OCI-LY1 (cell line): ENCODE data around the gene NSG1.

Source experiments
- H2AFZ ChIP-seq: fragments of 200-600 bp; sonication (generic), shearing (Covaris generic); 2 replicates; pipeline ENCODE4 v1.6.0; 2014; ENCODE audit warnings: antibody characterized with exemption, mild to moderate bottlenecking, low read length
- H3F3A ChIP-seq: fragments of 200-600 bp; sonication (generic), shearing (Covaris generic); 2 replicates; pipeline ENCODE4 v1.6.0; 2014; ENCODE audit warnings: mild to moderate bottlenecking, antibody characterized with exemption, low read length, moderate library complexity; ENCODE audit not compliant: insufficient read depth
- H3K27ac ChIP-seq: fragments of 200-600 bp; sonication (generic); 2 replicates; pipeline ENCODE4 v1.5.1; 2014; ENCODE audit warnings: low read length, mixed run types, mild to moderate bottlenecking, low read depth; ENCODE audit not compliant: poor library complexity, severe bottlenecking
- H3K27me3 ChIP-seq: fragments of 200-600 bp; sonication (generic); 2 replicates; pipeline ENCODE4 v1.6.0; 2014; ENCODE audit warnings: antibody characterized with exemption, mild to moderate bottlenecking, low read length, moderate library complexity; ENCODE audit not compliant: insufficient read depth
- H3K36me3 ChIP-seq: fragments of 200-600 bp; sonication (generic); 2 replicates; pipeline ENCODE4 v1.6.1; 2014; ENCODE audit warnings: mild to moderate bottlenecking, antibody characterized with exemption, low read length, moderate library complexity, mixed read lengths; ENCODE audit not compliant: insufficient read depth
- H3K4me1 ChIP-seq: fragments of 200-600 bp; sonication (generic); 2 replicates; pipeline ENCODE4 v1.5.1; 2014; ENCODE audit warnings: mild to moderate bottlenecking, low read length, moderate library complexity; ENCODE audit not compliant: insufficient read depth, severe bottlenecking
- H3K4me2 ChIP-seq: fragments of 200-600 bp; sonication (generic), shearing (Covaris generic); 2 replicates; pipeline ENCODE4 v1.6.1; 2014; ENCODE audit warnings: low read length
- H3K4me3 ChIP-seq: fragments of 200-600 bp; sonication (generic); 2 replicates; pipeline ENCODE4 v1.5.1; 2014; ENCODE audit warnings: low read length, low read depth, mild to moderate bottlenecking, mixed read lengths; ENCODE audit not compliant: poor library complexity, severe bottlenecking
- H3K79me2 ChIP-seq: fragments of 200-600 bp; shearing (Covaris generic); 2 replicates; pipeline ENCODE4 v1.6.1; 2016; ENCODE audit warnings: mixed run types, low read length, mixed read lengths; ENCODE audit not compliant: insufficient read depth
- H3K9ac ChIP-seq: fragments of 200-600 bp; sonication (generic), shearing (Covaris generic); 2 replicates; pipeline ENCODE4 v1.6.1; 2014; ENCODE audit warnings: mild to moderate bottlenecking, low read length, mixed read lengths
- H3K9me2 ChIP-seq: fragments of 200-600 bp; sonication (generic), shearing (Covaris generic); 2 replicates; pipeline ENCODE4 v1.6.1; 2014; ENCODE audit warnings: low read depth, mild to moderate bottlenecking, low read length, mixed read lengths
- H3K9me3 ChIP-seq: fragments of 200-600 bp; shearing (Covaris generic); 2 replicates; pipeline ENCODE4 v1.6.1; 2014; ENCODE audit warnings: low read length, mixed read lengths
- H4K20me1 ChIP-seq: fragments of 200-600 bp; sonication (generic), shearing (Covaris generic); 2 replicates; pipeline ENCODE4 v1.6.0; 2016; ENCODE audit warnings: mild to moderate bottlenecking, low read length; ENCODE audit not compliant: insufficient read depth
- EZH2 ChIP-seq: fragments of 200-600 bp; sonication (generic), shearing (Covaris generic); IDR thresholded peaks from 2 replicates; pipeline ENCODE4 v1.8.0; 2017; ENCODE audit warnings: borderline replicate concordance, mixed run types, mild to moderate bottlenecking, antibody characterized with exemption, low read length, moderate library complexity, mixed read lengths
- TF ChIP-seq, protein P1 (sequence below): fragments of 200-600 bp; sonication (generic), shearing (Covaris generic); IDR thresholded peaks from 2 replicates; pipeline ENCODE4 v1.5.1; 2017; ENCODE audit warnings: mild to moderate bottlenecking, antibody characterized with exemption, low read length, moderate library complexity, mixed read lengths

The NSG1 gene

DNA sequence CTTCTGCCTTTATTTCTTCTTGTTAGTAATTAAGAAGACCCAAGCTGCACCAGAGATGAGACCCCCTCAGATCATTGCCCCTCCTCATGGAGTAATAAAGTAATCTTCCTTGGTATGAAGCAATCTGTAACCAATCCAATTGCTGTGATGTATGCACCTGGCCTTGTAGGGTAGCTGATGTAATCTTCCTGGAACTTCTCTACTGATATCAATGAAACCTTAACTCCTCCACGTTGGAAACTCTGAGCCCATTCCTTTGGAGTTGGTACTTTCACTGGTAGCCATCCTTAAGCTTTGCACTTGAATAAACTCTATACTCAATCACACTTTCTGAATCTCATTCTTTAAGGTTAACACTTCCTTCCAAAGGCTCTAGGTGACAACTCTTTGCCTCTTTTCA lies 31.6 kb upstream of the NSG1 start:
- H3K36me3 ChIP-seq, result peaks cover 6% of the 10 kb centered on the region
- H3K9me2 ChIP-seq, result no peaks in the 10 kb centered on the region
- H3K9me3 ChIP-seq, result no peaks in the 10 kb centered on the region

DNA sequence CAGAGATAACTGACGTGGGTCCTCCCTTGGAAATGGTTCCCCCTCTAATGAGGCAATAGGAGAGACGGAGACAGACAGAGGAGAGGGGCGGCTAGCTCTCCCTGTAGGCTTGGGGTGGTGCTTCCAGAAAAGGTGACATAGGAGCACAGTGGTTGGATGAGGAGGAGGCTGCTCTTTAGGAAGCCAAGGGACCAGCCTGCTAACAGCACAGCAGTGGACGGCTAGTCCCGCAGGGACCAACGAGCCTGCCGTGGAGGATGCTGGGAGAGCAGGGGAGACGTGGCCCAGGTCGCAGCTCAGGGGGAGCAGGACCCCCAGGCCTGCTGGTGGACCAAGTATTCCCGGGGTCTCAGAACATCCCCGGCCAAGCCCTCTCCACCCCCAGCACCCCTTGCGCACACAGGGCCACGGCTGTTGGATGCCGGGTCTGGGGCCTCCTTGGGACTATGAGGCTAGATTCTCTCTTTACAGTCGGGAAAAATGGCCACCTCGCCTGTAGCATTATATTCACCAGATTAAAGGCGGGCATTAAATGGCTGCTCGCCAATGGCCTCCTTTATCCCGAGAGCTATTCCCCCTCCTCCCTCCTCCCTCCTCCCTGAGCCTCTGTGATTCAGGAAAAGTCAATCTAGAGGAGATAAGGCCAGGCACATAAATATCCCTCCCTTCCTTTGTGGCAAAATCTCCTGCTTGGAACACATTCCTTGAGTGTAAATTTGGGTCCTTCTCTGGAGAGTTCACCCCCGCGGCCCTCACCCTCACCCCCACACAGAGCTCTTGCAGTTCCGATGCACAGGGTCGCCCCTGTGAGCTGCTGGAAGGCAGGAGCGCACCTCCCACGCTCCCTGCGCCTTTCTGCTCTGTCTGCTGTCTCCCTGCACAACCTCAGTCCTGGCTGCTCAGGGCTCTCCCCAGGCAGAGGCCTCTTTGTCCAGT lies 30.5 kb upstream of the NSG1 start:
- no peaks in the 10 kb centered on the region for H3F3A ChIP-seq
- no peak overlapping the region for H2AFZ ChIP-seq
- H3K9me2 ChIP-seq, result no peaks in the 10 kb centered on the region
- no peak overlapping the region for H3K9ac ChIP-seq
- H3K4me2 ChIP-seq, result no peak overlapping the region
- no peak overlapping the region for H3K27ac ChIP-seq
- no peaks in the 10 kb centered on the region for H4K20me1 ChIP-seq
- H3K79me2 ChIP-seq, result no peaks in the 10 kb centered on the region
- H3K4me3 ChIP-seq, result no peak overlapping the region
- no peaks in the 10 kb centered on the region for H3K9me3 ChIP-seq
- TF ChIP-seq, protein P1, sequence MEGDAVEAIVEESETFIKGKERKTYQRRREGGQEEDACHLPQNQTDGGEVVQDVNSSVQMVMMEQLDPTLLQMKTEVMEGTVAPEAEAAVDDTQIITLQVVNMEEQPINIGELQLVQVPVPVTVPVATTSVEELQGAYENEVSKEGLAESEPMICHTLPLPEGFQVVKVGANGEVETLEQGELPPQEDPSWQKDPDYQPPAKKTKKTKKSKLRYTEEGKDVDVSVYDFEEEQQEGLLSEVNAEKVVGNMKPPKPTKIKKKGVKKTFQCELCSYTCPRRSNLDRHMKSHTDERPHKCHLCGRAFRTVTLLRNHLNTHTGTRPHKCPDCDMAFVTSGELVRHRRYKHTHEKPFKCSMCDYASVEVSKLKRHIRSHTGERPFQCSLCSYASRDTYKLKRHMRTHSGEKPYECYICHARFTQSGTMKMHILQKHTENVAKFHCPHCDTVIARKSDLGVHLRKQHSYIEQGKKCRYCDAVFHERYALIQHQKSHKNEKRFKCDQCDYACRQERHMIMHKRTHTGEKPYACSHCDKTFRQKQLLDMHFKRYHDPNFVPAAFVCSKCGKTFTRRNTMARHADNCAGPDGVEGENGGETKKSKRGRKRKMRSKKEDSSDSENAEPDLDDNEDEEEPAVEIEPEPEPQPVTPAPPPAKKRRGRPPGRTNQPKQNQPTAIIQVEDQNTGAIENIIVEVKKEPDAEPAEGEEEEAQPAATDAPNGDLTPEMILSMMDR, result no peak
- TF ChIP-seq EZH2, result no peak
- no peaks in the 10 kb centered on the region for H3K27me3 ChIP-seq
- peaks cover 6% of the 10 kb centered on the region; the same call in 1 of the 2 replicates for H3K36me3 ChIP-seq
- peaks cover 24% of the 10 kb centered on the region for H3K4me1 ChIP-seq

More for the DNA sequence above, 31.6 kb upstream of the NSG1 start:
- TF ChIP-seq, protein P1, result no peak
- no peak for TF ChIP-seq EZH2
- H3K27me3 ChIP-seq, result no peaks in the 10 kb centered on the region
- H3F3A ChIP-seq, result no peaks in the 10 kb centered on the region
- peaks cover 14% of the 10 kb centered on the region for H3K4me1 ChIP-seq
- no peaks in the 10 kb centered on the region for H3K79me2 ChIP-seq
- H4K20me1 ChIP-seq, result no peaks in the 10 kb centered on the region
- H3K4me2 ChIP-seq, result no peak overlapping the region
- H3K9ac ChIP-seq, result no peak overlapping the region
- no peak overlapping the region for H3K27ac ChIP-seq
- H3K4me3 ChIP-seq, result no peak overlapping the region
- H2AFZ ChIP-seq, result no peak overlapping the region

DNA sequence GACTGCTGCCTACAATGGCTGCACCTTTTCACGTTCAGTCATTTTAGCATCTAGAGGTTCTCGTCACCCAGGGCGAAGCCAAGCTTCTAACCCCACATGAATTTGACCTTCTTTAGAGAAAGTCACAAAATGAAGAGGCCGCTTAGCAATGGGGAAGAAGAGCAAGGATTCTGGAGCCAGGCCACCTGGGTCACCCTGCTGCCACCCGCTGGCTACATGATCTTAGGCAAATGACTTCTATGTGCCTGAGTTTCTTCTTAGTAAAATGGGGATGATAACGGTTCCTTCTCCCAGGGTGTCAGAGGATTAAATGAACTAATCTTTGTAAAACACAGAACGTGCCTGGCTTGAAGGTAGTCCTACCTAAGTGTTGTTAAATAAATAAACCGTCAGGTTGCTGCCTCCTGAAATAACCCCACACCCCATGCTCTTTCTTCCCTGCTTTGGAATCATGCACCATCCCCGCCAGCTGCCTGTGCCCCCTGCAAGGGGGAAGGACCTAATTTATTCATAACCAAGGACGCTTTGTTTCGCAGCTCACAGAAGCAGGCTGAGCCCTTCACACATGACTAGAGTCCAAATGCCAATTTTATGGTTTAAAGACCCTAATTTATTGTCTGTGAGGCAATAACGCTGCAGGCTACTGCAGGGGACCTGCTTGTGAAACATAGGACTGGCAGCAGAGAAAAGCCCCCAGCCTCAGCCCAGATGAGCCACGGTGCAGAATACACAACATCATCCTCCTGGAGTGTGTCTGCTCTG lies 28.6 kb upstream of the NSG1 start:
- Histone ChIP-seq H3K9me2 (no peaks in the 10 kb centered on the region), H3K4me2 (no peak overlapping the region; the same call in 1 of the 2 replicates), H4K20me1 (no peaks in the 10 kb centered on the region), H3K79me2 (no peaks in the 10 kb centered on the region), H3K4me1 (peaks cover 43% of the 10 kb centered on the region), H3K36me3 (0 out of 2 replicates have a peak, but pooled peaks cover under 1% of the 10 kb centered on the region), H3K4me3 (no peak overlapping the region), H3K27ac (peak overlapping the region; percentile 60), H3K27me3 (no peaks in the 10 kb centered on the region), H3K9me3 (no peaks in the 10 kb centered on the region), H2AFZ (no peak overlapping the region), H3K9ac (no peak overlapping the region; the same call in 1 of the 2 replicates), H3F3A (no peaks in the 10 kb centered on the region)
- TF ChIP-seq, protein P1, result no peak
- TF ChIP-seq EZH2, result no peak
